ENCODE data around the gene TBATA.
A peak's percentile ranks its signal among the peaks of the same experiment; 100 is the strongest.

TBATA gene, protein sequence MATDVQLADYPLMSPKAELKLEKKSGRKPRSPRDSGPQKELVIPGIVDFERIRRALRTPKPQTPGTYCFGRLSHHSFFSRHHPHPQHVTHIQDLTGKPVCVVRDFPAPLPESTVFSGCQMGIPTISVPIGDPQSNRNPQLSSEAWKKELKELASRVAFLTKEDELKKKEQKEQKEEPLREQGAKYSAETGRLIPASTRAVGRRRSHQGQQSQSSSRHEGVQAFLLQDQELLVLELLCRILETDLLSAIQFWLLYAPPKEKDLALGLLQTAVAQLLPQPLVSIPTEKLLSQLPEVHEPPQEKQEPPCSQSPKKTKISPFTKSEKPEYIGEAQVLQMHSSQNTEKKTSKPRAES

GRCh38 chr10:70785190-70785589 is at the start of gene TBATA:
TBATA (minus strand) TSS chr10:70785377; CDS start chr10:70783379, 1,998 bp downstream.
- no peak for DNase-seq (ENCODE audit: low spot score)

DNA sequence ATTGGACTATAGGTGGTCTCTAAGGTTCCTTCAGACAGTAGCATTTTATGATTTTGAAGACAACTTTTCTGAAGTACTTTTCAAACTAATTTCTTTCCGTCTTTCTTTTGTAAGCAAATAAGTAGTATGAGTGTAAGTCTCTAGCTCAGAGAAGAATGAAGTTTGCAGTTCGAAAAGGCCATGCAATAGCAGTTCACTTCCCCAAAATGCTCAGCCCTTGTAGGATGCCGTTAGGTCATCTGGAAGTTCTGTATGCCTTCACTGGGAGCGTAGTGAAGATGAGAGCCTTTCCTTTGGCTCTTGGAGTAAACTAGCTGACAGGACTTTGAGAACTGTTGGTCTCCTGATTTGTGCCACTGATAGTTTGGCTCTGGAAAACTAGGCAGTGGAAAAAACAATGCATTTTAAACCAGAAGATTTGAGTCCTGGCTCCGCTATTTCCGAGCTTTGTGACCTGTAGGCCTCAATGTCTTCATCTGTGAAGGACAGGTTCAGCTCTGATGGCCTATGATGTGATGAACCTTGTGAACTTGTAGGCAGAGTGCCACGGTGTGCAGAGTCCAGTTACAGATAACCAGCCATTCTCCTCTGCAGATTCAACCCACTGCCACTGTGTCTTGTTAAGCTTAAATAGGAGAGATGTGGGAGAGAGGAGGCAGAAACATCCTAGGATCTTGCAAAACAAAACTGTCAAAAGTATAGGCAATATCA is 49.4 kb upstream of the TBATA start:
- no peak for DNase-seq (ENCODE audit: low spot score)

GRCh38 chr10:70834021-70834420 is 48.8 kb upstream of the TBATA start:
- DNase-seq (ENCODE audit: low spot score), result no peak

GRCh38 chr10:70833601-70834000 is 48.4 kb upstream of the TBATA start:
- no peak for DNase-seq (ENCODE audit: low spot score)

DNA sequence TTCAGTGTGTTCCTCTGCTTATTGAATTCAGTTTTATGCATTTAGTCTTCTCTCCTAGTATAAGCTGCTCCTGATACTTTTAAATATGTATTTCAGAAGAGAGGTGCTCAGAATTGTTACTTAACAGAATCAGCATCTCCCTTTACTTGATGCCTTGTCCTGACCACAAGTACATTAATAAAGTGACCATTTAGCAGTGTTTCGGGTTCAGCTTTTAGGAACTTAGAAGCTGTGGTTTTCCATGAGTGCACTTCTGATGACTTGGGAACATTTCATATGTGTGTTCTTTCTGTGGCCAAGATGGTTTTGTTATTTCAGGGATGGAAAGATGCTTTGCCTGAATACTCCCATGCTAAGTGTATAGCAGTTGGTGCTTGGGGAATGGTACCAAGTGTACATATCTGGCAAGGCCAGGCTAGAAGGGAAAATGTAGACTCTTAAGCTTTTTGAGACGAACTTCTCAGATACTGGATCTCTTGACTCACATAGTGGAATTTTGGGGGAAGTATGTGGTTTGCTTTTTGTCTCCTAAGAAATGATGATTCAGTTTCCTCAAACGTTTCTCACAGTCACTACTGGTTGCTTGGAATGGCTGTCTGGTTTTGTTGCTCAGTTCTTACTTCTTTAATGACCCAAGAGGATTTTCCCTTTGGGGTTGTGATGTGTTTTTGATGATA is 47.8 kb upstream of the TBATA start:
- DNase-seq (ENCODE audit: low spot score), result peak; percentile 14

GRCh38 chr10:70832221-70832620 is 47.0 kb upstream of the TBATA start:
- no peak for DNase-seq (ENCODE audit: low spot score)

- no peak for DNase-seq (ENCODE audit: low spot score)
Measured at GRCh38 chr10:70830164-70830563, 45.0 kb upstream of the TBATA start.

DNA sequence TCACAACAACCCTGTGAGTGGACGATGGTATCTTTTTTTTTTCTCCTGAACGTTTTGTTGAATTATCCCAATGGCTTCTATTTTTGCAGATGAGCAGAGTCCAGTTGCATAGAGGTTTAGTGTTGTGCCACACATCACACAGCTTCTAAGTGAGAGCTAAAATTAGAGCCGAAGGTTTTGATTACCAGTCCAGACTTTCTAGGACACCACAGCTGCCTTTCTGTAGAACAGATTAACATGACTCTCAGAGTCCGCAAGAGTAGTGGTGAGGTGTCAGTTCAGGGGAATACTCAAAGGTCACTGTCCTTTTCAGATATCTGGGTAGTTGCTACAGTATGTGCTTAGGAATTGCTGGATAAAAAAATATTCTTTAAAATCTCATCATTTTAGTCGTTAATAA is 44.4 kb upstream of the TBATA start:
- DNase-seq (ENCODE audit: low spot score), result no peak

DNA sequence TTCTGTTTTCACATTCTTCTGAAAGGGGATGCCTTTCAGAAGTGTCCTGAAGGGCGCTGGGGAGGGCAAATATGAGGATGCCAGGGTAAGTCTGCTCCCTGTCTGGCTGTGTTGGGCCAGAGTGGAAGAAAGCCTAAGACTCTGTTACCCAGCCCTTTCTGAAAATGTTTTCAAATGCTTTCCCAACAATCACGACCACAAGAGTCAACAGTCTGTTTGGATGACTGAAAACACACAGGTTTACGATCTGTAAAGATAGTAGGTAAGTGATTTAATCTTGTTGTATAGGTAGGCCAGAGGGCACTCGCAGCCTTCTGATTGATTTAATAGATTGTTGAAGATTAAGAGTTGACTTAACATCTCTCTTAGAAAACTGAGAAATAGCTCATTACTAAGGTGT is 43.7 kb upstream of the TBATA start:
- DNase-seq (ENCODE audit: low spot score), result no peak

DNA sequence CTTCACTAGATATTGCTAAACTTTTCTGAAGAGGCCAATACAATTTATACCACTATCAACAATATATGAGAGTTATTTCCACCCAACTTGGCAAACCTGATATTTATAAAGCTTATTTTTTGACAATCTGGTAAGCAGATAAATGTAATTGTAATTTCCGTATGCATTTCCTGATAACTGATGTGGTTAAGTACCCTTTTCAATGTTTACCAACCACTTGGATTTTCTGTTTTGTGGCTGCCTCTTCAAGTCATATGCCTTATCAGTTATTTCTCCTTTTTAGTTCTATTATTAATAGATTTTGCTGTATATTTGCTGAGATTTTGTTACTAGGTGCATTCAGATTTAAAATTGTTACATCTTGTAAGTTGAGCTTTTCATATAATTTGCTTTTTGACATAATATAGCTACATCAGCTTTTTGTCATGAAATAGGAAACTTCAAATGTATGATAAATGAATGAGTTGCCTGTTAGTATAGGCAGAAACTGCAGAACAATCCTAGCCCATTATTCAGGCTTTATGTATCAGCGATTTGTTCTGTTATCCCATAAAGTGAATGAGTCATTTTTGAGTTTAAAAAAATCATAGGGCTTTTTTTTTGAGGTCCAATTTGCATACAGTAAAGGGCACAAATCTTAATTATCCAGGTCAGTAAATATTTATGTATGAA is 42.0 kb upstream of the TBATA start:
- no peak for DNase-seq (ENCODE audit: low spot score)

- DNase-seq (ENCODE audit: low spot score), result no peak
Measured at GRCh38 chr10:70822076-70822820, 37.1 kb upstream of the TBATA start.

DNA sequence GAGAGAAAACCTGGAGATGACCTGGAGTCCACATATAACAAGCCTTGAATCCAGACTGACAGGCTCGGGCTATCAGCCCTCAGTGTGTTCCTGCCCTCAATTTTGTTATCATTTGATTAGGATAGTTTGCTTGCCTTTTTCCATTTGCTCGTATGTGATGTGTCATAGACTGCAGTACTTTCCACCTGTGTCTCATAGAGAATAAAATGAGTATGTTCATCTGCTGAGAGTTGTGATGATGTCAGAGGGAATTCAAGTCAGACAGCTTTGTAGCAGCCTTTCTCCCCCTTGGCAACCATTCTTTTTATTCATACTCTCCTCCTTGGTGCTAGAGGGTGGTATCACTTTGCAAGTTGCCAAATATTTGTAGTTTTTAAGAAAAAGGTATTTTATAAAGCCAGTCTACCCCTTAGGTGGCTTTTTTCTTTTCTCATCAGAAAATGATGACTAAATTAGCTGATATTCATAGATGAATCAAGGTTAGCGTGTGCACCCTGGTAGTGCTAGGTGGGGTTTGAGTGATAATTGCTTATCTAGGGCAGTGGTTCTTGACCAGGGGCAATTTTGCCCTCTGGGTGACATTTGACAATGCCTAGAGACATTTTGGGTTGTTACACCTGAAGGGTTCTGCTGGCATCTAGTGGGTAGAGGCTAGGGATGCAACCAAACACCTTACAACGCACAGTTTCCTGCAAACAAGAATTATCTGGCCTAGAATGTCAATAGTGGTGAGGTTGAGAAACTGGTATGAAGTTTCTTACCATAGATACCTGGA is 36.0 kb upstream of the TBATA start:
- DNase-seq (ENCODE audit: low spot score), result no peak

DNA sequence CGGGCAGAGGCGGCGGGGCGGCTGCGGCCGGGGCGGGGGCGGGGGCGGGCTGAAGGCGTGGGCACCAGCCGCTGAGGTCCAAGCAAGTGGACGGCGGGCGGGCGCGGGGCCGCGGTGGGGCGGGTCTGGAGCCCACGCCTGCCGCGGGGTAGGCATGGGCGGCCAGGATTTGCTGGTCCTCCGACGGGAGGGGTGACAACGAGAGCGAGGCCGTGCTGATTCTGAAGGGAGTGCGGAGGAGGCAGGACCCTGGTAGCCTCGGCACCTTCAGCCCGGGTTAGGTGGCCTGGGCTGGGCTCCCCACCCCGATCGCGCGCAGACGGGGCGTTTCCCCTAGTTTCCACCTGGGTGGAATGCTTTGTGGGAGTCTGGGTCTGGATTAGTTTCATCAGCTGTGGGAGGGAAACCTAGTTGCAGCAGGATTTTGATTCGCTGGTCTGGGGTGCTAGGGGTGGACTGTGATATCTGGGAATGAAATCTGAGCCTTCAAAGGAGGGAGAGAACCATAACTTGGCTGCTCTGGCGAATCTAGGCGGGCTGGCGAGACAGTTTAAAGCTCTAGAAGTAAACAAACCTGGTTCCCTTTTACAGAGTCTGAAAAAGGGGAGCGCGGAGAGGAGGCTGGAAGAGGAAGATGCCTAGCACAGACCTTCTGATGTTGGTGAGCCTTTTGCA is 31.2 kb upstream of the TBATA start:
- peak; percentile 22 for DNase-seq (ENCODE audit: low spot score)

GRCh38 chr10:70815504-70816219 is 30.5 kb upstream of the TBATA start, which contains the start of gene SGPL1:
SGPL1 (plus strand) TSS chr10:70815948; CDS start chr10:70816854, 906 bp downstream.
- peak; percentile 85 for DNase-seq (ENCODE audit: low spot score)

DNA sequence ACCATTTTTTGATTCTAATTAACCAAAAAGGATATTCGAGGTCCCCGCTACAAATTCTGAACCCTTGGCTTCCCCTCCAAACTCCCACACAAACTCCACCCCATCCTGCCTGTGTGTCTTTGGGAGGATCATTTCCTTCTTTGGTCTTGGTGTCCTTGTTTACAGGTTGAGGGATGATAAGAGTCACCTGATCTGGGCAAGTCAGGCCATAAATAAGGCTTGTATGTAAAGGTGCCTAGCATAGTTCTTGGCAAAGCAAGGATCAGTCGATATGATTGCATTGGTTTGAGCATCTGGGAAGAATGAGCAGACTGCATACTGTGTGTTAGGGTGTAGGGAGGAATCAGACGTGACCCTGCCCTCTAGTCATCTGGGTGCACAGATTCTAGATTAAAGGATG is 28.9 kb upstream of the TBATA start:
- no peak for DNase-seq (ENCODE audit: low spot score)

GRCh38 chr10:70812814-70813213 is 27.6 kb upstream of the TBATA start:
- DNase-seq (ENCODE audit: low spot score), result no peak

DNA sequence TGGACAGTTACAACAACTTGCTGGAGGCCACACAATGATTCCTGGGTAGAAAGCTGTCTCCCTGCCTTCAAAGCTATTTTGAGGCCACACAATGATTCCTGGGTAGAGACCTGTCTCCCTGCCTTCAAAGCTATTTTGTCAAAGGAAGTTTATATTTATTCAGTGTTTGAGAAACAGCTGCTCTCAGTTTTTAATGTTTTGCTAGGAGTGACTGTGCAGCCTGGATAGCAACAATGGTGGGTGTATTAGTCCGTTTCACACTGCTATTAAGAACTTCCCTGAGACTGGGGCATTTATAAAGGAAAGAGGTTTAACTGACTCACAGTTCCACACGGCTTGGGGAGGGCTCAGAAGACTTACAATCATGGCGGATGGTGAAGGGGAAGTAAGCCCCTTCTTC is 26.7 kb upstream of the TBATA start:
- no peak for DNase-seq (ENCODE audit: low spot score)

- DNase-seq (ENCODE audit: low spot score), result no peak
Measured at GRCh38 chr10:70810967-70811366, 25.8 kb upstream of the TBATA start.

GRCh38 chr10:70809726-70810125 is 24.5 kb upstream of the TBATA start:
- DNase-seq (ENCODE audit: low spot score), result no peak

All from CD4-positive, alpha-beta T cell treated with Interleukin-2 at 100 ng/mL for 4 hours (primary cell).